Karpas-422 (cell line): ENCODE results near the gene TEKT3. TPM values are rescaled to one million over a fixed set of nuclear protein-coding genes. Genes with fewer than 3 reads are reported as not detected.

Source experiments
- DNase-seq: peaks from one replicate; pipeline ENCODE4 v3.0.0-alpha.2; 2015
- H2AFZ ChIP-seq: fragments of 200-600 bp; sonication (generic); 2 replicates; pipeline ENCODE4 v1.6.1; 2014; ENCODE audit warnings: antibody characterized with exemption, low read length, mixed read lengths
- H3K27ac ChIP-seq: fragments of 200-600 bp; sonication (generic); 2 replicates; pipeline ENCODE4 v1.5.1; 2014; ENCODE audit warnings: mild to moderate bottlenecking, low read length, moderate library complexity
- H3K27me3 ChIP-seq: fragments of 200-600 bp; sonication (generic); 2 replicates; pipeline ENCODE4 v1.6.1; 2014; ENCODE audit warnings: low read length, mixed read lengths
- H3K36me3 ChIP-seq: fragments of 200-600 bp; sonication (generic); 2 replicates; pipeline ENCODE4 v1.6.1; 2014; ENCODE audit warnings: low read length, mixed read lengths; ENCODE audit not compliant: insufficient read depth
- H3K4me1 ChIP-seq: fragments of 200-600 bp; sonication (generic); 2 replicates; pipeline ENCODE4 v1.6.1; 2014; ENCODE audit warnings: mild to moderate bottlenecking, low read length, mixed read lengths
- H3K4me2 ChIP-seq: fragments of 200-600 bp; sonication (generic); 2 replicates; pipeline ENCODE4 v1.6.1; 2014; ENCODE audit warnings: low read length, low read depth, mild to moderate bottlenecking; ENCODE audit not compliant: poor library complexity, severe bottlenecking
- H3K4me3 ChIP-seq: fragments of 200-600 bp; sonication (generic); 2 replicates; pipeline ENCODE4 v1.5.1; 2014; ENCODE audit warnings: mild to moderate bottlenecking, antibody characterized with exemption, low read length, mixed read lengths
- H3K79me2 ChIP-seq: fragments of 200-600 bp; sonication (generic); 2 replicates; pipeline ENCODE4 v1.6.1; 2014; ENCODE audit warnings: mild to moderate bottlenecking, low read length, mixed read lengths
- H3K9ac ChIP-seq: fragments of 200-600 bp; sonication (generic); 2 replicates; pipeline ENCODE4 v1.6.0; 2014; ENCODE audit warnings: low read length
- H3K9me2 ChIP-seq: fragments of 200-600 bp; sonication (generic), shearing (Covaris generic); replicated peaks from 2 replicates; pipeline ENCODE4 v1.6.0; 2014; ENCODE audit warnings: mild to moderate bottlenecking, low read length, moderate library complexity; ENCODE audit not compliant: insufficient read depth
- H3K9me3 ChIP-seq: fragments of 300-700, 200-600 bp; sonication (generic); 2 replicates; pipeline ENCODE4 v1.6.1; 2014; ENCODE audit warnings: low read length, mixed read lengths
- H4K20me1 ChIP-seq: fragments of 200-600 bp; sonication (generic); 2 replicates; pipeline ENCODE4 v1.6.1; 2014; ENCODE audit warnings: mild to moderate bottlenecking, antibody characterized with exemption, low read length, low read depth; ENCODE audit not compliant: insufficient read depth
- total RNA-seq: library from RNA; depleted of rRNA; stranded (reverse); fragments of >200 nt; shearing (Covaris generic); gene quantifications from 2 replicates; pipeline ENCODE4 v1.2.3, GENCODE V29; 2014; ENCODE audit warnings: low replicate concordance

The TEKT3 gene
- total RNA-seq, 1 experiment from 2014 or later = not detected

DNA sequence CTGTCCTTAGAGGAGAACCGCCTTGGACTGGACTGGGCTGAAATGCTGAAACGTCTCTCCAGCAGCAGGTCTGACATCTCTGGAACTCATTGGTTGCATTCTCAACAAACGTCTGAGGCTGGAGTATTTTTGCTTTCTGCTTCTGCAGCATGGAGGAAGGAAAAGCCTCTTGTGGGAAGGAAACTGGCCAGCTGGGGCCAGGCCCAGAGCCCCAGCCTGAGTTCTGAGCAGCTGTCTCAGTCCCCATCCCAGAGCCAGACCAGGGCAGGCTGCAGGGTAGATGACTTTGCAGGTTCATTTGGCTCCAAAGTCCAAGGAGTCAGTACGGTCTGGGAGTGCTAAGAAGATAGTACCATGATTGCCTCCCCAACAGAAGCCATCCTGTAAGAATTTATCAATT, 18.3 kb downstream of the TEKT3 start:
- H4K20me1 ChIP-seq = no peaks in the 10 kb centered on the region
- H3K27me3 ChIP-seq = no peaks in the 10 kb centered on the region
- no peaks in the 10 kb centered on the region for H3K9me3 ChIP-seq
- H2AFZ ChIP-seq = no peak overlapping the region
- H3K36me3 ChIP-seq = no peaks in the 10 kb centered on the region
- no peak overlapping the region for H3K4me2 ChIP-seq
- no peak for DNase-seq
- no peaks in the 10 kb centered on the region for H3K79me2 ChIP-seq
- no peak overlapping the region for H3K4me3 ChIP-seq
- no peaks in the 10 kb centered on the region for H3K4me1 ChIP-seq
- H3K9ac ChIP-seq = no peak overlapping the region
- no peak overlapping the region for H3K27ac ChIP-seq
- H3K9me2 ChIP-seq = no peaks in the 10 kb centered on the region

DNA sequence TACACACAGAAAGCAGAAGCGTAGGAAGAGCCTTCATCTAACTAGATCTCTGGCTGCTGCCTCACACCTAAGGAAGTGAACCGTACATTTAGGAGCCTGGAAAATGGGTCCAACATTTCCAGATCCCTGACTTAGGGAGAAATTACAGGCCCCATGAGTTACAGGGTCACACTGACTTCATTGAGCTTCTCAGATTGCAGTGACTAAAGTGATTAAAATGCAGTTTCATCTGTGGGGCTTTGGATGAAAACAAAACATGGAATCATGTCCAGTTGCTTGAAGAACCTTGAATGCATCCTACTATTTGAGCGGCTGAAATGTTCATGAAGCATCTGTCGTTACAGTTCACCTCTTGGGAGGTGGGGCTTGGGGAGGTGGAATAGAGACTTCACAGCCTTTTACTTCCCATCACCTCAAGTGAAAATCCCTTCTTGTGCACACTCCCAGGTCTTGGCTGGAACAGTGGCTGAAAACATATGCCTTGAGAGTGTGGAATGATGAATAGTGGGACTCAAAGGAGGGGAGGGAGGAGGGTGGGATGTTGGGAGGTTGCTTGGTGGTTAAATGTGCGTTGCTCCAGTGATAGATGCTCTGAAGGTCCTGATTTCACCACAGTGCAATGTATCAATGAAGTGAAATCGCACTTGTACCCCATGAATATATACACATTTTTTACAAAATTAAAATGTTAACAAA, 19.7 kb downstream of the TEKT3 start:
- Histone ChIP-seq H3K9me2 (no peaks in the 10 kb centered on the region), H3K4me2 (no peak overlapping the region), H2AFZ (no peak overlapping the region), H3K27ac (no peak overlapping the region), H3K9ac (no peak overlapping the region), H3K4me3 (no peak overlapping the region), H3K27me3 (no peaks in the 10 kb centered on the region), H4K20me1 (no peaks in the 10 kb centered on the region), H3K4me1 (no peaks in the 10 kb centered on the region), H3K79me2 (no peaks in the 10 kb centered on the region), H3K9me3 (no peaks in the 10 kb centered on the region), H3K36me3 (no peaks in the 10 kb centered on the region)
- no peak for DNase-seq

DNA sequence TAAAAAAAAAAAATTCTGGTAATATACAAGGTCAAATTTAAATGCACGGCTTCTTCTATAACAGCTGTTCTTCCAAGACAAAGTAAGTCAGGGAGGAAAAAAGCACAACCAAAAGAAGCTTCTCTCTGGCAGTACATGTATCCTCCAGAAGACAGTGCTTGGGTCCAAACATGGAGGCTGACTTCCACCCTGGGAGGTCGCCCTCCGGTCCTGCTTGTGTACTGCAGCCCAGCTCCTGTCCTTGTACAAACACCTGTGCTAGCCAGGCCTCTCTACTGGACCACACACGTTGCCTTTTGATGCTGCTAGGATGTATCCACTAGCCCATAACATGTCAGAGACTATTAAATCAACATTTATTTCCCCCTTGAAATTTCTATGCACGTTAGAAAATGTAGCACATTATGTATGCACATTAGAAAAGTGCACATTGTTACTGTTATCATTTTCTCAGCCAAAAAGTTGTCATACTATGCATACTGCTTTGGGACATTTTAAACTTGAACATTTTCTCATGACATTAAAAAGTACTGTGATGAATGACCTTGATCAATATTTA, 21.9 kb downstream of the TEKT3 start:
- no peak overlapping the region for H3K4me3 ChIP-seq
- no peak overlapping the region for H2AFZ ChIP-seq
- no peaks in the 10 kb centered on the region for H3K9me2 ChIP-seq
- no peaks in the 10 kb centered on the region for H3K79me2 ChIP-seq
- no peaks in the 10 kb centered on the region for H3K36me3 ChIP-seq
- H3K9ac ChIP-seq = no peak overlapping the region
- no peaks in the 10 kb centered on the region for H3K9me3 ChIP-seq
- no peak for DNase-seq
- H3K27me3 ChIP-seq = no peaks in the 10 kb centered on the region
- no peak overlapping the region for H3K4me2 ChIP-seq
- no peak overlapping the region for H3K27ac ChIP-seq
- H3K4me1 ChIP-seq = no peaks in the 10 kb centered on the region
- H4K20me1 ChIP-seq = no peaks in the 10 kb centered on the region

DNA sequence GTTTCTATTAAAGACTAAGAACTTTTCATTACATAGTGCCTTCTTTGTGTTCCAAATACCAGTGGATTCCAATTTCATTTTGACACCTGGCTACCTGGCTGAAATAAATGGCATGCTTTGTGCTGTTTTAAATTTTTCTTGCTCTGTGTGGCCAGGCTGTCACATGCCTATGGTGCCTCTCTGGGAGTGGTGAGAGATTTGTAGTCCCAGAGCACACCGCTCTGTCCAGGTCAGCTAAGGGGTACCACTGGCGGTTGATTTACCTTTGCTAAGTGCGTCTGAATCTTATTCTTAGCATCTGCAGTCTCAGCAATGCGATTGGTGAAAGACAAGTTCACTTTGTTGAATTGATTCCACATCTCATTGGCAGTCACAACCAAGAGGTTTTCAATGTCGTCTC, 29.4 kb downstream of the TEKT3 start:
- no peaks in the 10 kb centered on the region for H3K79me2 ChIP-seq
- no peaks in the 10 kb centered on the region for H3K9me2 ChIP-seq
- DNase-seq = no peak
- no peaks in the 10 kb centered on the region for H4K20me1 ChIP-seq
- H3K27me3 ChIP-seq = no peaks in the 10 kb centered on the region
- no peak overlapping the region for H3K4me3 ChIP-seq
- H2AFZ ChIP-seq = no peak overlapping the region
- H3K4me1 ChIP-seq = no peaks in the 10 kb centered on the region
- H3K36me3 ChIP-seq = no peaks in the 10 kb centered on the region
- no peak overlapping the region for H3K9ac ChIP-seq
- H3K4me2 ChIP-seq = no peak overlapping the region
- no peaks in the 10 kb centered on the region for H3K9me3 ChIP-seq
- no peak overlapping the region for H3K27ac ChIP-seq

DNA sequence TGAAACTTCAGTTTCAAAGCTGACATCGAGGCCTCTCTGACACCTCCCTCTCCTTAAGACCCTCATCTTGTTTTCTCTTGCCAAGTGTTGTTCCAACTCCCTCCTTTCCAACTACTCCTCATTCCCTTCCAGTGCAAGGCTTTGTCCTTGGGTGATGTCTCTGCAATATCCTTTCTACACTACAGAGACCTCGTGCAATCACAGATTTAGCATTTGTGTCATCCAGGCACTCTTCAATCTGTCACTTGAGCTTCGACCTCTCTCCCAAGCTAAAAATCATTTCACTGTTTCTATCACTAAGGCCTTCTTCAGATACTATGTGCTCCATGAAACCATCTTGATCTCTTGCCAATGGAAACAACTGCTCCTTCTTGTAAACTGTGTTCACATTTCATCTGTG, 31.6 kb downstream of the TEKT3 start:
- Histone ChIP-seq H3K36me3 (no peaks in the 10 kb centered on the region), H3K4me1 (no peaks in the 10 kb centered on the region), H3K9me3 (no peaks in the 10 kb centered on the region), H3K4me2 (no peak overlapping the region), H4K20me1 (no peaks in the 10 kb centered on the region), H3K9me2 (no peaks in the 10 kb centered on the region), H3K9ac (no peak overlapping the region), H3K27me3 (no peaks in the 10 kb centered on the region), H2AFZ (no peak overlapping the region), H3K27ac (no peak overlapping the region), H3K4me3 (no peak overlapping the region), H3K79me2 (no peaks in the 10 kb centered on the region)
- no peak for DNase-seq

DNA sequence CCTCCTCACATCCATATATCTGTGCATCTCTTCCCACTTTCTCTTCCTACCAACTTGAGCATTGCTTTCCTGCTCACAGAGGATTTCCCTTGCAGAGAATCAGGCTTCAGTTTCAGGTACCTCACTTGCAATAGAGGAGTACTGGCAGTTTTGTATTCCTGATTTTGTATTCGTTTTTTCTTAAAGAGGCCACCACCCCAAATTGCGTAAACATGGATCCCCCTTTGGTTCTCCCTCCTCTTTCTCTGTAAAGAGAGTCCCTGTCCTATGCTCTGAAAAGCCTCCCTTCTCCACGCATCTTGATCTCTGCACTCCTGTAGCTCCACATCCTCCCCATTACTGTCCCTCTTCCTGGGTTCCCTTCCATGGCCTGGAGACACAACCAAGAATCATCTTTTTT, 32.2 kb downstream of the TEKT3 start:
- H3K9ac ChIP-seq = no peak overlapping the region
- no peaks in the 10 kb centered on the region for H3K4me1 ChIP-seq
- H4K20me1 ChIP-seq = no peaks in the 10 kb centered on the region
- no peaks in the 10 kb centered on the region for H3K9me3 ChIP-seq
- no peak for DNase-seq
- no peaks in the 10 kb centered on the region for H3K79me2 ChIP-seq
- H3K27me3 ChIP-seq = no peaks in the 10 kb centered on the region
- H3K27ac ChIP-seq = no peak overlapping the region
- H3K9me2 ChIP-seq = no peaks in the 10 kb centered on the region
- no peak overlapping the region for H2AFZ ChIP-seq
- H3K36me3 ChIP-seq = no peaks in the 10 kb centered on the region
- no peak overlapping the region for H3K4me3 ChIP-seq
- no peak overlapping the region for H3K4me2 ChIP-seq

DNA sequence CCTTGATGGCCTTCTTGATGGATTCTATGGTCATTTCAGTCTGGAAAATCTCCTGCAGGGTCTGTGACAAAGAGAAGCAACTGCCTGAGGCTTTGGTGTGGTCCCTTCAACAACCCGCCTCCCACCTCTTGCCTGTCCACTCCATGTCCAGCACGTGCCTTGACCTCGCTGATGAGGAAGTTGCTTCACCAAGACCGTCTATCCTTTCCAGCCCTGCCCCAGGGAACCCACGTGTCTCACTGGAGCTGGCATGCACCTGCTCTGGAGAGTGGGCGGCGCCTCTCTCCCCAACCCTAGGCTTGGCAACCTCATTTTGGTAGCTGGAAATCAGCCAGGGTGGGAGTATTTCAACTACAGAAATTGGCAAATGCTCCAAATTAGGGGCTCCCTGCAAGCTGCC, 32.6 kb downstream of the TEKT3 start:
- no peaks in the 10 kb centered on the region for H3K9me2 ChIP-seq
- no peak overlapping the region for H2AFZ ChIP-seq
- H3K4me2 ChIP-seq = no peak overlapping the region
- no peak overlapping the region for H3K27ac ChIP-seq
- no peaks in the 10 kb centered on the region for H3K36me3 ChIP-seq
- no peak overlapping the region for H3K4me3 ChIP-seq
- no peak for DNase-seq
- no peaks in the 10 kb centered on the region for H3K4me1 ChIP-seq
- no peaks in the 10 kb centered on the region for H3K27me3 ChIP-seq
- H3K79me2 ChIP-seq = no peaks in the 10 kb centered on the region
- no peaks in the 10 kb centered on the region for H3K9me3 ChIP-seq
- H3K9ac ChIP-seq = no peak overlapping the region
- no peaks in the 10 kb centered on the region for H4K20me1 ChIP-seq

DNA sequence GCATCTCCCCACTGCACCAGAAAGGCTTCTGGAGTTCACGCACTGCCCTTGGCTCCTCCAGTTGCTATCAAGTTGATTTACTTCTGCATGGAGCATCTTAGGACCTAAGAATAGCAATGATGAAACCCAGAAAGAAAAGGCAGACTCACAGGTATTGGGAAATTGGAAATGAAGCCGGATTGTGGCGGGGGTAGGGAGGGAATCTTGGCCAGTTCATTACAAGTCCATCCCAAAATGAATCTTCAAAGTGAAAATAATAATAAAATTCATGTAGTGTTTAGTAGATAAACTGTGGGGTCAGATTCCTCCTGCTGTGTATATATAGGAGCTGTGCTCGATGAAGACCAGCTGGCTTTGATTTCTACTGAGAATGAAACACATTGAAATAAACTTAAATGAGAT, 33.7 kb downstream of the TEKT3 start:
- Histone ChIP-seq H3K4me2 (no peak overlapping the region), H4K20me1 (no peaks in the 10 kb centered on the region), H3K4me3 (no peak overlapping the region), H3K27me3 (no peaks in the 10 kb centered on the region), H3K9me2 (no peaks in the 10 kb centered on the region), H3K9ac (no peak overlapping the region), H3K79me2 (no peaks in the 10 kb centered on the region), H2AFZ (no peak overlapping the region), H3K4me1 (no peaks in the 10 kb centered on the region), H3K9me3 (no peaks in the 10 kb centered on the region), H3K36me3 (no peaks in the 10 kb centered on the region), H3K27ac (no peak overlapping the region)
- DNase-seq = no peak
